UCSD-AML1 (cell line): Measurements from ENCODE around the gene GALNT9.
"Not testable (repeated sequence)": the region's sequence is repeated elsewhere in the genome, so short reads cannot be mapped to it uniquely, and the experiment has no call there.

Source experiments
- DNase-seq: peaks from one replicate; lab custom pipeline; 2025; ENCODE audit not compliant: unreplicated experiment; lab: John Stamatoyannopoulos, UW

GALNT9 gene

DNA sequence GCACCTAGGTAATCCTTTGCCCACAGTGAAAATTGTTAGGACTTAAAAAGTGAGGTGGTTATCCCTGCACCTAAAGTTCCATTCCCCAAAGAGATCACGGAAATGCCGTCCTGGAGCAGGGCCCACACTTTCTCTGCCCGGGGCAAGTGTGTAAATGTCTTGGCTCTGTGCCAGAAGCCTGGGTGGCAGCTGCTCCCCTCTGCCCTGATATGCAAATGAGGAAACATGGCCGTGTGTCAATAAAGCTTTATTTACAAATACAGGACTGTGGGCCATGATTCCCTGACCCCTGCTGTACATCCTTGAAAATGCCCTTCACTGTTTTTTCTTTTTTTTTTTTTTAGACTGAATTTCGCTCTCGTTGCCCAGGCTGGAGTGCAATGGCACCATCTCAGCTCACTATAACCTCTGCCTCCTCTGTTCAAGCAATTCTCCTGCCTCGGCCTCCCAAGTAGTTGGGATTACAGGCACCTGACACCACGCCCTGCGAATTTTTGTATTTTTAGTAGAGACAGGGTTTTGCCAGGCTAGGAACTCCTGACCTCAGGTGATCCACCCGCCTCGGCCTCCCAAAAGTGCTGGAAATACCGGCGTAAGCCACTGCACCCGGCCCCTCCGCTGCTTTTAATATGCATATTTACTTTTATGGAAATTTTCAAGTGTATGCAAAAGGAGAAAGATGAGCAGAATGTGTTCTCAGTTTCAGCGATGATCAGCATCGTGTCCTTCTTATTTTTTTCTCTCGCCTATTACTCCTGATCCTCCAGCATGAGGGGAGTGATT, 75.5 kb downstream of the GALNT9 start:
- no peak for DNase-seq

- not testable (repeated sequence) for DNase-seq
Measured at GRCh38 chr12:132252981-132253380, 76.4 kb downstream of the GALNT9 start.

DNA sequence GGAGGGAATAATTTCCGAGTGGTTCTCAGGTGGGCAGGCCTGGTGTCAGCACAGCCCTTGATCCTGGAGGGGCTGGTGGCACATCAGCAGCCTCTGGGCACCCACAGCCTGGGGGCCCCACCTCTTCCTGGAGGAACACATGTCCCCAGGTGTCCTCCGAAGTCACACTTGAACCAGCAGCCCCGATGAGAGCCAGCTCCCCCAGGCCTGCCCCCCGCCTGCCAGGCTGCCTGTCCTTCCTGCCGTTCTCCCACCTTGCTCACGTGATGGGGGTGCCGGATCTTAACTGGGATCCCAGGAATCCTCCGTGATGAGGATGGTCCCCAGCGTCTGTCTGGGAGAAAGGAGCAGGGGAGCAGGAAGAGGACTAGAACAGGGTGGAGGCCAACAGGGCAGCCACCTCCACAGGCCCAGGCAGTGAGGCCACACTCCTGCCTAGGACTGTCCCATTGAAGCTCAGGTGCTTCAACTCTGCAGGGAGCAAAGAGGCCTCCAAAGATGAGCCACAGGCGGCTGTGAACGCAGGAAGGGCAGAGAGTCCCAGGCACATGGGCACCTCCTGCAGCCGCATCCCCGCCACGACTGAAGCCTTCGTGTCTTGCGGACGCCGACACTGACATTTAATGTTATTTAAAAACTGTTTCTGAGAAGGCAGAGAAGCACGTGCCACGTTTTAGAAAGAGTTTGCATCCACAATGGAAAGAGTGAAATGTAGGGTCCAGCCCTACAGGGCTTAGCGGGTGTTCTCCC, 77.5 kb downstream of the GALNT9 start:
- no peak for DNase-seq

DNA sequence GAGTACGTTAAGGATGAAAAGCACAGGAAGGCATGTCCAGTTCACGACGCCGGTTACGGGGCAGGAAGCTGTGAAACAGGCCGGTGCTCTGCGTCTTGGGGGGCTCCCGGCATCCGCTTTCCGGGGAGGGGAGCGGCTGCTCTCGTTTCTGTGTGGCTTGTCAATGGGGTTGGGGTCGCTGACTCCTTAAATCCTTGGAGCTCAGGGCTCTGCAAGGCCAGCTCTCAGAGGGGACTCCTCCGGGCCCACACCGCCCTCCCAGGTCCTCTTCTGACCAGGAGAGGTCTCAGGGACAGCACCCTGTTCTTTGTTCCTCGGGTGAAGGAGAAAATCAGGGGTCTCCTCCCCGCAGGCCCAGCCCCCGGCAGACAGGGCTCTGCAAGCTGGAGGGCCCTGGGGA, 78.1 kb downstream of the GALNT9 start:
- DNase-seq, result no peak

DNA sequence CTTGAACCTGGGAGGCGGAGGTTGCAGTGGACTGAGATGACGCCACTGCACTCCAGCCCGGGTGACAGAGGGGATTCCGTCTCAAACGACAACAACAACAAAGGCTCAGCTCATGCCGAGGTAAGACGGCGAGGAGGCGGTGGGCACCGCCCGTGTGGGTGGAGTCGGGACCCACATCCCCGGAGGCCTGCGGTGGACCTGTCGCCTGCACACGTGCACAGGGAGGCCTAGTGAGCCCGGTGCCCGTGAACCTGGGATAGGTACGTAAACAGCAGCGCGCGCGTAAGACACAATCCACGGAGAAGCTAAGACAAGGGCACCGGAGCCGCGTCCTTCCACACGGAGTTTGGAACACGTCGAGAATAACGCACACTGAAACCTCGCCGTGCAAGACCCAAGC, 78.7 kb downstream of the GALNT9 start:
- DNase-seq, result no peak

DNA sequence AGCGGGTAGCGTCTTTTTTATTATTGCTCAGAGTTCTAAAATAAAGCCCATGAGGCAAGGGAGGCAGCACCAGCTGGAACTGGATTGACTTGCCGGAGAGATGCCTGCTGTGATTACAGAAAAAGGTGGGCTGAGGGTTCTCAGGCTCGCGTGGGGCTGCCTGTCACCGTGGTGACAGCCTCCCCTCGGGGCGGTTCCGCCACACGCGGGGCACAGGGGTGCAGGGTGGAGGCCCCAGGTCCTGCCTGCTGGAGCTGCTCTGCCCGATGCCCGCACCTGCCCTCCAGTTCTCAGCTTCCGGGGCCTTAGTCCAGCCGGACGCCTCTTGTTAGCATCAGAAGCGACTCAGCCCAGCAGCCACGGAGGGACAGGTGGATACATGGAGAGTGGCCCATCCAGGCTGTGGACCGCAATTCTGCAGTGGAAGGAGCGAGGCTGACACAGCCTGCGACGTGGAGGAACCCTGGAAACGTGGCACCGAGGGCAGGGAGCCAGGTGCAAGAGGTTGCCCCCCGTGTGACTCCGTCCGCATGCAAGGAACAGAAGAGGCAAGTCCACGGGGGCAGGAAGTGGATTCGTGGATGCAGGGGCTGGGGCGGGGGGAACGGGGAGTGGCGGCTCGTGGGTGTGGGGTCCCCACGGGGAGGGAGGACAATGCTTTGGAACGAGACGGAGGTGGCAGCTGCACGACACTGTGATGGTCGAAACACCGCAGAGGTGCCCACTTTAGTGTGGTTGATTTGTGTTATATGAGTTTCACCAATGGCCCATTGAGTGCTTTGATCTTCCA, 79.5 kb downstream of the GALNT9 start:
- no peak for DNase-seq

DNA sequence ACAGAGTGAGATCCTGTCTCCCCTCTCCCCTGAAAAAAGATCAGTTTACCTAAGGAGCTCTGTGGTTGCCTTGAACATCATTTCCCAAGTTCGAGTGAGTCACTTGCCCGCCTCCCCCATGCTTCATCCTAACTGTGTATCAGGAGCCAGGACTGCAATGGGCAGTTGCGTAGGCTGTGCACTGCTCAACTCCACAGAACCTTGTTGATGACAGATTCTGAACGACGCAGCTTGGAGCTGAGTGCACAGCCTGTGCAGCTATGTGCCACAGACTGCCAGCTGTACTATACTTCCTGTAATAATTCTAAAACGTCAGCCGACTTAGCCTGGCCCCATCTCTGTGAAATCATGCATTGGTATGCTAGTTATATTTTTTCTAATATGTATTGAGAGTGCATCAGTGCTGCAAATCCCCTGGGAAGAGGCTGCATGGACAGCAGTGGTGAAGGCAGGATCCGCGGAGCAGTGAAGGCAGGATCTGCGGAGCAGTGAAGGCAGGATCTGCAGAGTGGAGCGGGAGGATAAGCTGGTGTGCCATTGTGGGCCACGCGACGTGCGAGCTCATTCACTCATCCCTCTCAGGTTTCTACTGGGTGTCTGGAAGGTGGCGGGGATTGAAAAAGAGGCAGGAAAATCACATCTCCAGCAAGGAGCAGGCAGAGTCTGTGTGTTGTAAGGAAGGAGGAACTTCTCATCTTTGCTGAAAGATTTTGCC, 80.8 kb downstream of the GALNT9 start:
- DNase-seq, result no peak

GRCh38 chr12:132247718-132248452, 81.5 kb downstream of the GALNT9 start:
- DNase-seq, result no peak

- DNase-seq, result no peak
Measured at GRCh38 chr12:132246997-132247717, 82.2 kb downstream of the GALNT9 start.

GRCh38 chr12:132245521-132246101, 83.8 kb downstream of the GALNT9 start:
- DNase-seq, result no peak

DNA sequence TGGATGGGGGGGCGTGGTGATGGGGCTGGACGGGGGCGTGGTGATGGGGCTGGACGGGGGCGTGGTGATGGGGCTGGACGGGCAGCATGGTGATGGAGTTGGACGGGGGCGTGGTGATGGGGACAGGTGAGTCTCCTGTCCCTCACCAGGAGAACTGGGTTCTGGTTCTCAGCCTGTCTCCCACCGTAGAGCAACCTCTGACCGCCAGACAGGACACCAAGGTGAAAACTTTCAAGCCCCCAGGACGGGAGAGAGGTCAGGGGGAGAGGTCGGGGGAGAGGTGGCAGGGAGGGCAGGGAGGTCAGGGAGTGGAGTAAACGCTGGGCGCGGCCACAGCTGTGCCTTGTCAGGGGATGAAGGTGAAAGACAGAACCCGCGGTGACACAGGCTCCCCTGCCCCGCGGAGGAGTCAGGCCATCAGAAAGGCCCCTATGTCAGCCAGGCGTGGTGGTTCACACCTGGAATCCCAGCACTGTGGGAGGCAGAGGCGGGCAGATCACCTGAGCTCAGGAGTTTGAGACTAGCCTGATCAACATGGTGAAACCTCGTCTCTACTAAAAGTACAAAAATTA, 84.6 kb downstream of the GALNT9 start:
- no peak for DNase-seq

GRCh38 chr12:132243596-132244310, 85.6 kb downstream of the GALNT9 start:
- peak; percentile 36 for DNase-seq

DNA sequence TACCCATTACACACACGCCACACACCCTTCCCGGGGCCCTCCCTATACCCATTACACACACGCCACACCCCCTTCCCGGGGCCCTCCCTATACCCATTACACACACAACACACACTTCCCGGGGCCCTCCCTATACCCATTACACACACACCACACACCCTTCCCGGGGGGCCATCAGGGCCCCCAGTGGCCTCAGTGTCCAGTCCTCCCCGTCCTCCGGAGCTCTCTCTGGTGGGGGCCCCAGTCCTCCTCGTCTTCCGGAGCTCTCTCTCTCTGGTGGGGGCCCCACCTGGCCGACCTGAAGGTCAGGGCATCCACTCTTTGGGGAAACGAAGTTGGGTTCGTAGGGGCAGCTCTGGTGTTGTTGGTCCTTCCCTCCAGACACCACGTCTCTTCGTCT, 86.2 kb downstream of the GALNT9 start:
- not testable (repeated sequence) for DNase-seq

DNA sequence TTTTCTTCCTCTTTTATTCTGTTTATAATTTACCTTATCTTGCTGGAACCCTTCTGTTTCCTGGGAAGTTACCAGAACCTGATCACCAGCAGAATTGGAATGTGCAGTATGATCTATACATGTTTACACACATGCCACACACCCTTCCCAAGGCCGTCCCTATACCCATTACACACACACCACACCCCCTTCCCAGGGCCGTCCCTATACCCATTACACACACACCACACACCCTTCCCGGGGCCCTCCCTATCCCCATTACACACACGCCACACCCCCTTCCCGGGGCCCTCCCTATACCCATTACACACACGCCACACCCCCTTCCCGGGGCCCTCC, 88.8 kb downstream of the GALNT9 start:
- DNase-seq, result not testable (repeated sequence)

DNA sequence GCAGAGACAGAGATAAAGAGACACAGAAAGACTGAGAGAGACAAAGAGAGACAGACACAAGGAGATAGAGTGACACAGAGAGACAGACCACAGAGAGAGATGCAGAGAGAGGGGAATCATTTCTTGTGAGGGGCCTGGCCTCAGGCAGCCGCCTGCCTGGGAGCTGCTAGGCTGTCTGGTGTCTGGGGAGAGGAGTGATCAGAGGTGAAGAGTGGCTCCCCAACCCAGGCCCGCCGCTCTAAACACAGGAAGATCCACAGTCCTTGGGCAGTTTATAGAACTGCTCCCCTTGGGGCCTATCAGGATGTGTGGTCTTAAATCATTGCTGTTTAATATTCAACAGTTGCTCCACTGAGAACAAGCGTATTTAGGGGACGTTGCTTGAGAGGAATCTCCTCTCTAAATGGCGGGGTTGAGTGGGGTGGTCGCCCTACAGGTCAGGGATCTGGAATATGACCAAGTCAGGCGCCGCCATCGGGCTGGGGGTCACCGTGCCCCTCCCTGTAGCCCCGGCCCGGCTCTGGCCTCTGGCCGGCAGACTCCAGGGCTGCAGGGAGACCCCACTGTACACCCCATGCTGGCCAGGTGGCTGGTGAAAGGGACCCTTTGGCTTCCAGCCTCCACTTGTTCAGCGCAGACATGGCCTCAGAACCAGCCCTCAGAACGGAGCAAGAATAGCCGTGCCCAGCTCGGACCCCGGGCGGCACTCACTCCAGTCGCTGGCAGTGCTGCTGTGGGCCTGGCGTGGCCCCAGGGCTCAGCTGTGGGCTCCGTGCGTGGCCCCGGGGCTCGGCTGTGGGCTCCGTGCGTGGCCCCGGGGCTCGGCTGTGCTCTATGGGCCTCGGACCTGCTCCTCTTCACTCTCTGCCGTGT, 89.4 kb downstream of the GALNT9 start:
- DNase-seq, result no peak

- DNase-seq, result no peak
Measured at GRCh38 chr12:132239392-132239791, 90.0 kb downstream of the GALNT9 start.

DNA sequence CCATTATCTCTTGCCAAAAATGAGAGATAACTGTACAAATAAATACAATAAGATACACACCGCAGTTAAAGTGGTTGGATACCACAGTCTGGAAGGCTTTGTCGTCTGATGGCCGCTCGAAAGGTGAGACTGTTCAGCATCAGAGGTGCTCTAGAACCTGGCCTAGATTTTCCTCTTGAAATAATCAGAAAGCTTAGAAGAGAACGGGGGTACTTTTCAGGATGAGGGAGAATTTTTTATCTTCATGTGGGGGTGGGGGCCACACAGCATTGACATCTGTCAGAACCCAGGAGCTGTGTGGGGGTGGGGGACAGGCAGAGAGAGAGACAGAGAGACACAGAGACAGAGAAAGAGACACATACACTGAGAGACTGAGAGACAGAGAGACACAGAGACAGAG, 90.5 kb downstream of the GALNT9 start:
- DNase-seq, result no peak

- no peak for DNase-seq
Measured at GRCh38 chr12:132238488-132238854, 90.9 kb downstream of the GALNT9 start.
